Measurements from ENCODE around the gene TXNDC5.

GRCh38 chr6:7910298-7910653 lies 312 bp downstream of the TXNDC5 start:
- TF ChIP-seq CTCF (IDR thresholded peaks at IDR 0.05; ENCODE audit: low read length) (no peak), EZH2 (IDR thresholded peaks at IDR 0.05; ENCODE audit: borderline replicate concordance, low read length) (no peak)

Measured in OCI-LY1 (cell line).